K562 (cell line): ENCODE results near the gene TXNDC9. TPM values are rescaled to one million over a fixed set of nuclear protein-coding genes. Genes with fewer than 3 reads are reported as not detected.
A peak's percentile ranks its signal among the peaks of the same experiment; 100 is the strongest.

Source experiments
- BRCA1 ChIP-seq, 2 experiments: fragments of 450-650 bp in 1 of 2; sonication (generic) in 1 of 2; formaldehyde crosslinking in 1 of 2; IDR thresholded peaks; 2 replicates each; pipeline versions ENCODE4 v1.5.0 to v1.6.1; 2017 to 2020; ENCODE audit warnings: mild to moderate bottlenecking in 1 of 2, missing genetic modification reagents in 1 of 2
- CCAR2 ChIP-seq: fragments of 200-400 bp; formaldehyde crosslinking; IDR thresholded peaks from 2 replicates; pipeline ENCODE4 v1.6.1; 2017; ENCODE audit warnings: mild to moderate bottlenecking, low read depth, low read length
- HMG20B ChIP-seq: fragments of 250-450 bp; sonication (Bioruptor Pico); IDR thresholded peaks from 2 replicates; pipeline ENCODE4 v1.5.0; 2021; ENCODE audit warnings: mild to moderate bottlenecking
- KDM5B ChIP-seq: fragments of 200-600 bp; sonication (generic); IDR thresholded peaks from 2 replicates; pipeline ENCODE4 v1.6.1; 2012; ENCODE audit warnings: low read depth, mild to moderate bottlenecking, moderate library complexity, low read length, control low read depth, inconsistent platforms; ENCODE audit not compliant: insufficient replicate concordance
- LARP7 ChIP-seq: fragments of 450-650 bp; IDR thresholded peaks from 2 replicates; pipeline ENCODE4 v1.6.1; 2016
- MAX ChIP-seq: sonication (generic); formaldehyde crosslinking; IDR thresholded peaks from 2 replicates; pipeline ENCODE4 v1.9.0; 2022; ENCODE audit warnings: mild to moderate bottlenecking, missing genetic modification reagents
- NFIX ChIP-seq: fragments of 250-450 bp; sonication (Bioruptor Pico); IDR thresholded peaks from 2 replicates; pipeline ENCODE4 v1.4.0; 2020; ENCODE audit warnings: low read depth, mild to moderate bottlenecking, moderate library complexity
- NRF1 ChIP-seq, 2 experiments: fragments of 450-650 bp; IDR thresholded peaks in 1 of 2; conservative IDR thresholded peaks in 1 of 2; 2 replicates each; pipeline ENCODE4 v1.6.1; 2014; ENCODE audit warnings: mild to moderate bottlenecking in 2 of 2
- RBM15 ChIP-seq: fragments of 200-400 bp; formaldehyde crosslinking; IDR thresholded peaks from 2 replicates; pipeline ENCODE4 v1.6.1; 2018; ENCODE audit warnings: mild to moderate bottlenecking, low read length, moderate library complexity; ENCODE audit not compliant: insufficient read depth
- RFX7 ChIP-seq: fragments of 250-450 bp; sonication (Bioruptor Pico); IDR thresholded peaks from 2 replicates; pipeline ENCODE4 v1.5.1; 2021; ENCODE audit warnings: mild to moderate bottlenecking
- SIX5 ChIP-seq, 2 experiments: IDR thresholded peaks; 2 replicates each; pipeline ENCODE4 v1.6.1; 2011; ENCODE audit warnings: low read length in 2 of 2, borderline replicate concordance in 1 of 2, low read depth in 1 of 2, mild to moderate bottlenecking in 1 of 2, moderate library complexity in 1 of 2; ENCODE audit not compliant: insufficient read depth in 1 of 2
- TOE1 ChIP-seq, 2 experiments: fragments of 450-650 bp in 1 of 2; sonication (generic) in 1 of 2; formaldehyde crosslinking in 1 of 2; IDR thresholded peaks; 2 replicates each; pipeline versions ENCODE4 v1.7.1 to v1.8.0; 2016 to 2022; ENCODE audit warnings: borderline replicate concordance in 2 of 2, mild to moderate bottlenecking in 2 of 2, antibody characterized with exemption in 1 of 2, inconsistent platforms in 1 of 2, low read depth in 1 of 2, missing genetic modification reagents in 1 of 2, moderate library complexity in 1 of 2
- ZNF551 ChIP-seq: fragments of 250-450 bp; sonication (Bioruptor Pico); IDR thresholded peaks from 2 replicates; pipeline ENCODE4 v1.5.0; 2021; ENCODE audit warnings: mild to moderate bottlenecking, moderate library complexity
- ZNF77 ChIP-seq: fragments of 250-450 bp; sonication (Bioruptor Pico); IDR thresholded peaks from 2 replicates; pipeline ENCODE4 v1.5.0; 2020
- polyA plus RNA-seq, 8 experiments: library from polyadenylated mRNA; depleted of rRNA in 4 of 8; stranded (reverse) in 5 of 8; unstranded in 3 of 8; fragments of >200 nt; fragmentation: Nextera tagmentation in 2 of 8; fragmentation: Illumina TruSeq in 1 of 8; extraction: Ambion mirVana in 2 of 8; extraction: Trizol in 1 of 8; gene quantifications; 2 replicates each; pipeline versions ENCODE4 v1.2.1 to v1.2.3, GENCODE V29; 2011 to 2014; ENCODE audit warnings: inconsistent platforms in 1 of 8, missing spikeins in 1 of 8
- total RNA-seq, 7 experiments: library from RNA; depleted of rRNA in 6 of 7; stranded (reverse); fragments of >200 nt in 6 of 7; fragmentation: Illumina TruSeq in 2 of 7; extraction: Trizol in 2 of 7; gene quantifications; 2 replicates each; pipeline versions ENCODE4 v1.2.1 to v1.2.3, GENCODE V29; 2011 to 2021; ENCODE audit warnings: low replicate concordance in 1 of 7
- TF ChIP-seq, protein P1 (sequence below), 2 experiments: fragments of 450-650 bp in 1 of 2; sonication (generic) in 1 of 2; formaldehyde crosslinking in 1 of 2; IDR thresholded peaks in 1 of 2; conservative IDR thresholded peaks in 1 of 2; 2 replicates each; pipeline versions ENCODE4 v1.6.1 to v1.8.1; 2016 to 2023; ENCODE audit warnings: mild to moderate bottlenecking in 2 of 2, moderate library complexity in 2 of 2, inconsistent platforms in 1 of 2, missing genetic modification reagents in 1 of 2
- TF ChIP-seq, protein P2 (sequence below): fragments of 200-800 bp; sonication (Bioruptor generic); IDR thresholded peaks from 2 replicates; pipeline ENCODE4 v1.6.1; 2017; ENCODE audit warnings: missing genetic modification characterization, missing compliant biosample characterization
- TF ChIP-seq, protein P3 (sequence below): sonication (generic); formaldehyde crosslinking; IDR thresholded peaks from 2 replicates; pipeline ENCODE4 v1.8.1; 2023; ENCODE audit warnings: missing genetic modification reagents, mild to moderate bottlenecking, borderline replicate concordance

The TXNDC9 gene
- total and polyA plus RNA-seq, 9 of the 15 experiments (the other 6 are each of a cell fraction or from before 2014, with no cell fraction given): 37.5 to 211 (median 65.5) TPM

DNA sequence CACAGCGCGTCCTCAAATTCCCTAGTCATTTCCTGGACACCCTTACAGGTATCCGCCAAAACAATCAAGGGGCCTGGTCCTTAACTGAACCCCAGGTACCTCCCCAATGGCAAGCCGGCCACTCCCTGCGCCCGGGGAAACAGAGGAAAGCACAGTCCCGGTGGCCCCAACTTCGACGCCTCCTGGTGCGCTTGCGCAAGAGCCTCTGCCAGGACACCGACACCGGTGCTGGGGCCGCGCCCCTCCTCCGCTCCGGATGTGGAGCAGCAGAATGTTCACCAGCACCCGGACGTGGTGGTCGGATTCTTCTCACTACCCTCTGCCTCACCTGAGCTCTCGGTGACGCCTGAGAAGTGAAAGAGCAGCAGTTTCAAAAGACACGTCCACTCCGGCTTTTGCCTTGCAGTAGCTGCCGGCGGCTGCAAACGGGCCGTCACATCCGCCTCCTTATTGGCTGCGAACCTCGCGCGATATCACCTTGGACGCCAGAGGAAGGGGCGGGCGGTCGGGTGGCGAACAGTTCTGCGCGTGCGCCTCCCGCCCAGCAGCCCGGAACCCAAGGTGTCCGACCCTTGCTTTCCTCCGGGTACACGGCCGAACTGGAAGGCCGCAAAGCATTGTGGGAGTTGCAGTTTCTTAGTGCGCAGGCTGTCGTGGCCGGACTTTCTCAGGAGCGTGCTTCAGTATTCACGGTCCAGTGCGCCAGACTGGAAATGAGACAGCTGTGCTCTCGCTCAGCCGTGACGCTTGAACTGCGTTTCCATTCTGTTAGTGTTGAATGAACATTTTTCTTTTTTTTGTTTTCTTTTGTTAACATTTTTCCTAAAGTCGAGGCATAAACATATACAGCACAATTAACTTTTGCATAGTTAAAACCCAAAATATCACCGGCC, at the start of gene TXNDC9 (continued):
- TF ChIP-seq RFX7 (CRISPR knock-in tag): no peak
- peak; percentile 73; the same call in 1 of the 2 replicates for TF ChIP-seq MAX (CRISPR knock-in tag)
- TF ChIP-seq NFIX (CRISPR knock-in tag): no peak
- TF ChIP-seq ZNF77 (CRISPR knock-in tag): no peak
- TF ChIP-seq LARP7: no peak
- TF ChIP-seq, protein P1, sequence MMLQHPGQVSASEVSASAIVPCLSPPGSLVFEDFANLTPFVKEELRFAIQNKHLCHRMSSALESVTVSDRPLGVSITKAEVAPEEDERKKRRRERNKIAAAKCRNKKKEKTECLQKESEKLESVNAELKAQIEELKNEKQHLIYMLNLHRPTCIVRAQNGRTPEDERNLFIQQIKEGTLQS (IDR thresholded peaks at IDR 0.05): peak; percentile 31
- TF ChIP-seq, protein P1 (CRISPR knock-in tag; conservative IDR thresholded peaks at IDR 0.05): no peak
- peak; percentile 96 to 97 for TF ChIP-seq SIX5 (IDR thresholded peaks at IDR 0.05; ENCODE audit: borderline replicate concordance in 1 of 2, insufficient read depth in 1 of 2, low read depth in 1 of 2, low read length in 2 of 2)
- TF ChIP-seq TOE1 (IDR thresholded peaks at IDR 0.05; ENCODE audit: borderline replicate concordance): 0 out of 2 replicates have a peak, but pooled peaks have one; percentile 24
- TF ChIP-seq TOE1 (CRISPR knock-in tag; IDR thresholded peaks at IDR 0.05; ENCODE audit: borderline replicate concordance, low read depth): no peak
- no peak for TF ChIP-seq CCAR2
- TF ChIP-seq ZNF551 (CRISPR knock-in tag): no peak
- peak; percentile 94 to 96 for TF ChIP-seq NRF1 (conservative IDR thresholded peaks at IDR 0.05 in 1 of 2, IDR thresholded peaks at IDR 0.05 in 1 of 2)
- peak; percentile 97 for TF ChIP-seq KDM5B
- no peak for TF ChIP-seq RBM15
- TF ChIP-seq, protein P2, sequence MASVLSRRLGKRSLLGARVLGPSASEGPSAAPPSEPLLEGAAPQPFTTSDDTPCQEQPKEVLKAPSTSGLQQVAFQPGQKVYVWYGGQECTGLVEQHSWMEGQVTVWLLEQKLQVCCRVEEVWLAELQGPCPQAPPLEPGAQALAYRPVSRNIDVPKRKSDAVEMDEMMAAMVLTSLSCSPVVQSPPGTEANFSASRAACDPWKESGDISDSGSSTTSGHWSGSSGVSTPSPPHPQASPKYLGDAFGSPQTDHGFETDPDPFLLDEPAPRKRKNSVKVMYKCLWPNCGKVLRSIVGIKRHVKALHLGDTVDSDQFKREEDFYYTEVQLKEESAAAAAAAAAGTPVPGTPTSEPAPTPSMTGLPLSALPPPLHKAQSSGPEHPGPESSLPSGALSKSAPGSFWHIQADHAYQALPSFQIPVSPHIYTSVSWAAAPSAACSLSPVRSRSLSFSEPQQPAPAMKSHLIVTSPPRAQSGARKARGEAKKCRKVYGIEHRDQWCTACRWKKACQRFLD (CRISPR knock-in tag): peak; percentile 79; the same call in 1 of the 2 replicates
- TF ChIP-seq HMG20B (CRISPR knock-in tag): no peak
- TF ChIP-seq BRCA1 (IDR thresholded peaks at IDR 0.05): no peak
- no peak for TF ChIP-seq BRCA1 (CRISPR knock-in tag; IDR thresholded peaks at IDR 0.05)
- TF ChIP-seq, protein P3, sequence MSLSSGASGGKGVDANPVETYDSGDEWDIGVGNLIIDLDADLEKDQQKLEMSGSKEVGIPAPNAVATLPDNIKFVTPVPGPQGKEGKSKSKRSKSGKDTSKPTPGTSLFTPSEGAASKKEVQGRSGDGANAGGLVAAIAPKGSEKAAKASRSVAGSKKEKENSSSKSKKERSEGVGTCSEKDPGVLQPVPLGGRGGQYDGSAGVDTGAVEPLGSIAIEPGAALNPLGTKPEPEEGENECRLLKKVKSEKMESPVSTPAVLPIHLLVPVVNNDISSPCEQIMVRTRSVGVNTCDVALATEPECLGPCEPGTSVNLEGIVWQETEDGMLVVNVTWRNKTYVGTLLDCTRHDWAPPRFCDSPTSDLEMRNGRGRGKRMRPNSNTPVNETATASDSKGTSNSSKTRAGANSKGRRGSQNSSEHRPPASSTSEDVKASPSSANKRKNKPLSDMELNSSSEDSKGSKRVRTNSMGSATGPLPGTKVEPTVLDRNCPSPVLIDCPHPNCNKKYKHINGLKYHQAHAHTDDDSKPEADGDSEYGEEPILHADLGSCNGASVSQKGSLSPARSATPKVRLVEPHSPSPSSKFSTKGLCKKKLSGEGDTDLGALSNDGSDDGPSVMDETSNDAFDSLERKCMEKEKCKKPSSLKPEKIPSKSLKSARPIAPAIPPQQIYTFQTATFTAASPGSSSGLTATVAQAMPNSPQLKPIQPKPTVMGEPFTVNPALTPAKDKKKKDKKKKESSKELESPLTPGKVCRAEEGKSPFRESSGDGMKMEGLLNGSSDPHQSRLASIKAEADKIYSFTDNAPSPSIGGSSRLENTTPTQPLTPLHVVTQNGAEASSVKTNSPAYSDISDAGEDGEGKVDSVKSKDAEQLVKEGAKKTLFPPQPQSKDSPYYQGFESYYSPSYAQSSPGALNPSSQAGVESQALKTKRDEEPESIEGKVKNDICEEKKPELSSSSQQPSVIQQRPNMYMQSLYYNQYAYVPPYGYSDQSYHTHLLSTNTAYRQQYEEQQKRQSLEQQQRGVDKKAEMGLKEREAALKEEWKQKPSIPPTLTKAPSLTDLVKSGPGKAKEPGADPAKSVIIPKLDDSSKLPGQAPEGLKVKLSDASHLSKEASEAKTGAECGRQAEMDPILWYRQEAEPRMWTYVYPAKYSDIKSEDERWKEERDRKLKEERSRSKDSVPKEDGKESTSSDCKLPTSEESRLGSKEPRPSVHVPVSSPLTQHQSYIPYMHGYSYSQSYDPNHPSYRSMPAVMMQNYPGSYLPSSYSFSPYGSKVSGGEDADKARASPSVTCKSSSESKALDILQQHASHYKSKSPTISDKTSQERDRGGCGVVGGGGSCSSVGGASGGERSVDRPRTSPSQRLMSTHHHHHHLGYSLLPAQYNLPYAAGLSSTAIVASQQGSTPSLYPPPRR (CRISPR knock-in tag): no peak
